HG03439 (cell line): Measurements from ENCODE around the gene MRTFB.
"Not testable (repeated sequence)": the region's sequence is repeated elsewhere in the genome, so short reads cannot be mapped to it uniquely, and the experiment has no call there.

Source experiments
- ATAC-seq: cut with Tn5 transposase; IDR thresholded peaks from one replicate; pipeline ENCODE4 v1.9.1; 2021; ENCODE audit warnings: mild to moderate bottlenecking, moderate library complexity; ENCODE audit not compliant: unreplicated experiment

Gene MRTFB

GRCh38 chr16:14181371-14182050 is 110.4 kb downstream of the MRTFB start:
- ATAC-seq: no peak

- no peak for ATAC-seq
Measured at GRCh38 chr16:14182999-14183398, 111.9 kb downstream of the MRTFB start.

- ATAC-seq: not testable (repeated sequence)
Measured at GRCh38 chr16:14183962-14184361, 112.8 kb downstream of the MRTFB start.

- ATAC-seq: no peak
Measured at GRCh38 chr16:14186007-14186794, 115.1 kb downstream of the MRTFB start.

- ATAC-seq: no peak
Measured at GRCh38 chr16:14186795-14187221, 115.7 kb downstream of the MRTFB start.

GRCh38 chr16:14187517-14188338 is 116.6 kb downstream of the MRTFB start:
- ATAC-seq: no peak

- ATAC-seq: peak; percentile 70
Measured at GRCh38 chr16:14193316-14193871, 122.3 kb downstream of the MRTFB start.

- no peak for ATAC-seq
Measured at GRCh38 chr16:14194721-14195120, 123.6 kb downstream of the MRTFB start.

- ATAC-seq: no peak
Measured at GRCh38 chr16:14196011-14196410, 124.9 kb downstream of the MRTFB start.

DNA sequence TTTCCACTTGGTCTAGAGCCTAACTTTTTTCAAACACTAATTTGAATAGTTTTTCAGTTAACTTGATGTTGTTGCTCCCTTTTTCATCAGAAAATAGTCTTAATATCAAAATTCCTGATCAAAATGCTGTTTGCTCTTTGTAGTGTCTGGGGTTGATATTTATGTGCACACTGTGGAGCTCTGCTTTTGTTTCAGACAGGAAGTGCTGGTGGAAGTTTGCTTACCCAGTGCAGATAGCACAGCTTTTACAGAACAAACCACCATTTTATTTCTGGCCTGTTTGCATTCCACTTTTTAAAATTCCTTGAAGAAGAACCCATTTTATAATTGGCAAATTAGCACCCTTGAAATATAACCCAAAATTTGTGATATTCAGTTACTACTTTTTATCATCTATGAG is 125.4 kb downstream of the MRTFB start:
- ATAC-seq: no peak

DNA sequence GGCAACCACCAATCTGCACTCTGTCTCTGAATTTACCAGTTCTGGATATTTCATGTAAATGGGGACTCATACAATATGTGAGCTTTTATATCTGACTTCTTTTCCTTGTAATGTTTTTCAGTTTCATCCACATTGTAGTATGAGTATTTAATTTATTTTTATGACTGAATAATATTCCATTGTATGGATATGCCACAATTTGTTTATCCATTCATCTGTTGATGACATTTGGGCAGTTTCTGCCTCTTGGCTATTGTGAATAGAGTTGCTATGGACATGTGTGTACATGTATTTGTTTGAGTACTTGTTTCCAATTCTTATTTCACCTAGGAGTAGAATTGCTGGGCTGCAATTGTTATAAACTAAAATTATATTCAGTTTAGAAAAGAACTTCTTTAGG is 126.9 kb downstream of the MRTFB start:
- no peak for ATAC-seq

DNA sequence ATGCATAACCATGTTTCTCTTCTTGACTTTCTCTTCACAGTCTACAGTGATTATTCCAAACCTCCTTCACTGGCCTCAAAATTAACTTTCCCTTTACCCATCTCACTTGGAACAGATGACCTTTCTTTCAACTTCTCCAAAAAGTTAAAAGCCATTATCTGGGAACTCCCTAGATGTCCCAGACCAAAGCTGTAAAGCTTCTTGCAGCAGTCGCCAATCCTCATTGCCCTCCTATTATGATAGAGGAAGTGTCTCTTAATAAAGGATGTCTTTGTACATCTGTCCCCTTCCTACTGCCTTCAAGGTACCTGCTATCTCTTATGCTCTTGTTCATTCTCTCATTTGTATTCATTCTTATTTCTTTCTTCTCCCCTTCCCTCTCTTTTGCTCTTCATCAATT is 127.5 kb downstream of the MRTFB start:
- ATAC-seq: no peak

DNA sequence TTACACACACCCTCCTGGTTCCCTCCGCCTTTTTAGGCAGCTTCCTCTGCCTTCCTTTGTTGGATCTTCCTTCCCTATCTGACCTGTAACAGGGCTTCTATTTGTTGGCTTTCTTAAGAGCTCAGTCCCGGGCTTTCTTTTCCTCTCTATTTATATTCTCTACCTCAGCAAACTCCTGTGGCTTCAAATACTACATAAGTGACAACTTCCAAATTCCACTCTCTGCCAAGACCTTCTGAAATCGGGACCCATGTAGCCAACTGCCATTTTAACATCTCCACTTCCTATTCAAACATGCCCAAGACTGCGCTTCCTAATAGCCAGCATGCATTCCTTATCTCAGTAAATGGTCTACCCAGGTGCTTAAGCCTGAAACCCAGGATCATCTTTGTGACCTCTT is 128.1 kb downstream of the MRTFB start:
- no peak for ATAC-seq

DNA sequence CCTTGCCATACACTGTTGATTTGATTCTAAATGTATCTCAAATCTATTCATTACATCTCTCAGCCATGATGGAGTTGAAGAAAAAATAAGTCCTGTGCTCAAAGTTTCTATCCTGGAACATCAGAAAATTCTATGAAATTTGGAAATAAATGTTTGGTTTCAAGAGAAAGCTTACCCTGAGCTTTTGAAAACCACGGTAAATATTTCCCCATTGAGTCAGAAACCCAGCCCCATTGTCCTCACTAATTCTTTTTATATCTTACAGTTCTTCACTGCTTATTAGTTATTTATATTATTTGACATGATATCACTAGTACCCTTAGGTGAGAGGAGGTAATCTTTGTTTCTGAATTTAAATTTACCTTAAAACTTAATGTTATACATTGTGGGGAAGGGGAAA is 128.5 kb downstream of the MRTFB start:
- ATAC-seq: no peak

GRCh38 chr16:14202095-14202494 is 131.0 kb downstream of the MRTFB start:
- no peak for ATAC-seq

DNA sequence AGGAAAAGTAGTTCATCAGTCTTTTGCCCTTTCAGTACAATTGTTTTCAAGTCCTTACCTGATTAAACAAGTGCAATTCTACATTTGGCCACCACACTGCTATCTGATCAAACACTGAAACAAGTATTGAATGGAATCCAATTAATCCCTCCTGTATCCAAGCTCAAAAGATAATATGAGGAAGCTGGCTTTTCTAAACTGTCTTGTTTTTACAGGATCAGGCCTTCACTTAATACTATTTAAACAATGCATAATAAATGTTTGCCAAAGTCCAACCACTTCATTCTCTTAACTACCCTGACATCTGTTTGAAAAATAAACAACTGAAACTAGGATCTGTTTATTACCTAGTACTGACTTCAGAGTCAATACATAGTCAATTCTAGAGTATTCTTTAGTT is 131.6 kb downstream of the MRTFB start:
- ATAC-seq: no peak

GRCh38 chr16:14203166-14203565 is 132.0 kb downstream of the MRTFB start:
- no peak for ATAC-seq

DNA sequence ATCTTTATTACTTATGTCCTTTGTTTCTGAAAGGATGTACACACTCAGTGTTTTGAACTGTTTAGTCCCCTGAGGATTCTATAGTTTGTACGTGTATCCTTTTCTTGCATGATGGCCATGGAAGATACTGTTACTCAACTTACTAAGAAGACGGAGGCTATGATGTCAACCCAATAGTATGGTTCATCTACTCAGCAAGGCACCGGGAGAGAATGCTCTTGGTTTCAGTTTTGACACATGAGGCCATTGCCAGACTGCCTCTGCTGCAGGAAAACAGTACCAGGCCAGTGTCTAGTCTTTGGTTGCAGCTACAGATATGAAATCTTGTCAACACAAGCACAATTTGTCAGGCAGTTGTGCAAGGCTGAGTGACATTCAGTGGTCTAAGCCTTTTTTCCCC is 134.5 kb downstream of the MRTFB start:
- no peak for ATAC-seq

GRCh38 chr16:14211856-14212543 is 140.9 kb downstream of the MRTFB start:
- no peak for ATAC-seq

GRCh38 chr16:14215941-14216340 is 144.8 kb downstream of the MRTFB start:
- no peak for ATAC-seq

- no peak for ATAC-seq
Measured at GRCh38 chr16:14219983-14220382, 148.9 kb downstream of the MRTFB start.
